T47D (cell line): ENCODE measurements around the gene MYCN.
"Not testable (repeated sequence)": the region's sequence is repeated elsewhere in the genome, so short reads cannot be mapped to it uniquely, and the experiment has no call there.

ENCODE experiments used
- DNase-seq, 2 experiments: peaks; one replicate each; pipeline versions ENCODE4 v3.0.0 to v3.0.0-alpha.2; 2011 to 2012; ENCODE audit warnings: low read depth in 1 of 2, low spot score in 1 of 2
- JUND ChIP-seq: IDR thresholded peaks from 2 replicates; pipeline ENCODE4 v1.6.1; 2012; ENCODE audit warnings: low read depth
- in situ Hi-C: cut with HindIII; loops from 2 replicates; pipeline ENCODE4 v1.10.0; 2016; ENCODE audit warnings: low sequenced_read_pairs, low pct_unique_long_range_greater_than_20kb

The MYCN gene

DNA sequence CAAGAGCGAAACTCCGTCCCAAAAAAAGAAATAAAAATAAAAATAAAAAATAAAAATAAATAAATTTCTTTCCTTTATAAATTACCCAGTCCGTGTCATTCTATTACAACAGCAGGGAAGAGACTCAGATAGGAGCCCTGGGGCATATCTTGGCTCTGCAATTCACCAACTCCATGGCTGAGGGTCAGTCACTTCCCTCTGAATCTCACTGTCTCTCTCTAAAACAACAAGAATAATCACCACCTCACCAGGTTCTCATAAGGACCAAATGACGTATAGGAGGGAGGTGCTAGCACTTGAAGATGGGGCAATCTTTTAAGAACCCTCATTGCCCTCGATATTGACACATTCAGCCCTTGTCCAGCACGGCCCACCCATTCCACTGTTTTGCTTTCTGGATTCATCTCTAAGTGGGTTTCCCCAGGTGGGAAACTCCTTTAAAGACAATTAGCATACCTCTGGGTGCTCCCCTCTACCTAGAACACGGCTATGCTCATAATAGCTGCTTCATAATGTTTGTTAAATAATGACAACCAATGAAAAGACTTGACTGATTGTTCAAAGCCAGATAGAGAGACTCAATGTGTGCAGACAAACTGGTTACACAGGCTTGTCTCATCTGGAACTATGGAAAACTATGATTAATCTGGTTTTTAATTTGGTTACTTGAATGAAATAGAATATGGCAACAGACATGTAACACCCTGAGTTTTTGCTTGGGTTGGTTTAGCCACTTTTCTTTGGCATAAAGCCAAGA, 15.1 kb downstream of the MYCN start:
- peak in 1 of 2 experiments; percentile 51 for DNase-seq
- in situ Hi-C loops = no loop called here
- no peak for TF ChIP-seq JUND

DNA sequence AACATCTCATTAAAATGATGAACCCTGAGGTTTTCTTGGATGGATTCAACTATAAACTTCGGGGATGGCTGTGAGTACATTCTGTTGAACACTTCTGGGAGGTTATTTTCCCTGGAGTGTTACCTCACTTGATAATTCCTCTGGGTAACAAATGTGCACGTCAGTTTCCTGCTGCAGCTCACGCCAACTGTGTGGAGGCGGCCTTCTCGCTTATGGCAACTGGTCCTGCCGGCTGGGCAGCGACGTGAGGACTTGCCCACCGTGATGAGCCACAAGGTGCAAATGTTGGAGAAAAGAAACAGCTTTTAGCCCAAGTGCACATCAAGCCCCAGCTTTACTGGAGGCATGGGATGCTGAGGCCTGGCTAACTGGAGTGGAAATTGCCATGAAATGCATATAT, 15.9 kb downstream of the MYCN start:
- no peak for DNase-seq
- in situ Hi-C loops = no loop called here
- TF ChIP-seq JUND = no peak

DNA sequence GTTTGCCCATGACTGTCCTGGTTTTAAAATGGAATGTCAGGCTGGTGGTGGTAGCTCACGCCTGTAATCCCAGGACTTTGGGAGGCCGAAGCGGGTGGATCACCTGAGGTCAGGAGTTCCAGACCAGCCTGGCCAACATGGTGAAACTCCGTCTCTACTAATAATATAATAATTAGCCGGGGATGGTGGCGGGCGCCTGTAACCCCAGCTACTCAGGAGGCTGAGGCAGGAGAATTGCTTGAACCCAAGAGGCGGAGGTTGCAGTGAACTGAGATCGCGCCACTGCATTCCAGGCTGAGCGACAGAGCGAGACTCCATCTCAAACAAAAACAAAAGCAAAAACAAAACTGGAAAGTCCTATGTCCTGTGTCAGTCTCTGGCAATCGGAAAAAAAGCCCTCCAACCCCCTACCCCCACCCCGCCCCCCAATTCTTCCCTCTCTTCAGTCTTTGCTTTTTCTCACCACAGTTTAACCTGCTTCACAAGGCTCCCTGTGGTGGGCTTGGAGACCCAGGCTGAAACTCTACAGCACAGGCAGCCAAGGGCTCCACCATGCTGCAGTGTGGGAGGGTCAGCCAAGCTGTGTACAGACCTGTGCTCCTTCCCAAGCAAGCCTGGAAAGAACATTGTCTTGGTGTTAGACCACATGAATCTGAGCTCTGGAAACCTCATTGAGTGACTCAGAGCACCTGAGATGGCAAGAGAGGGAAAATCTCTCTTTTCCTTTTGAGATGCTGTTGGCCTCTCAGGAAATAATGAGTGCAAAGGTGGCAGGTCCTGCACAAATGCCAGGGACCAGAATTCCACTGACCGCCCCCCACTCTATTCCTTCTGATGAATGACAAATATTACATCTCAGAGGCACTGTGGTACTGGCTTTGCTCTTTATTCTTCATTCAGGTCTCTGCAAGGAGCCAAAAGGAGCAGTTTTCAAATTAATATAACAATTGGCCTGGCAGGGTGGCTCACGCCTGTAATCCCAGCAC, 16.7 kb downstream of the MYCN start:
- DNase-seq = no peak
- no peak for TF ChIP-seq JUND
- in situ Hi-C loops = no loop called here

DNA sequence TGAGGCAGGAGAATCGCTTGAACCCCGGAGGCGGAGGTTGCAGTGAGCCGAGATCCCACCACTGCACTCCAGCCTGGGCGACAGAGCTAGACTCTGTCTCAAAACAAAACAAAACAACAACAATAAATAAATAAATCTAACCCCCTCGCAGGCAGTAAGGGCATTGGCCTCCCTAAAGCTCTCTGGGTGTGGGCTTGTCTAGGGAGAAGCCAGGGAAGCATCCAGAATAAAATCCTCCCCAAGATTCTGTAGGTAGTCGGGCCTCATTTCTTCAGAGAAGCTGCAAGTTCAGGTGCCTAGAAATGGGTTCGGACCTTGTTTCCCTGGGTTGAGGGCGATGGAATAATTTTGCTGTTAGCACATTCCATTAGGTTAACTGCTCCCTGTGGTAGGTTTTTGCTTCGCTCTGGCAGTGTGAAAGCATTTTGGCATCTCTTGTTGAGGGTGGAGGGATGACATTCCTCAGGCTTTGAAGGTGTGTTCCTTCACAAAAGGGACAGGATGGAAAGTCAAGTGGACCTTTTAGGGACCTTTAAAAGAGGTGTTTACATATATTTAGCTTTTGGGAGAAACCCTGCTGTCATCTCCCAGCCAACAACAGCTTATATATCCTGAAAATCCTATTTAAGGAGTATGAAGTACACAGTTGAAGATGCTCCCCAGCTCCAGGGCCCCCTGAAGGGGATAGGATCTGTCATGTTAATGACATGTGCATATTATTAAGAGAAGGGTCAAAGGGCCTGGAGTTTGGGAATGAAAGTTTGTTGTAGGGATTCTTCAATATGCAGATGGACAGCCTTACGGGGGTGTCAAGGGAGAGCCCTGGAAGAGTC, 17.7 kb downstream of the MYCN start:
- DNase-seq = no peak
- no peak for TF ChIP-seq JUND
- in situ Hi-C loops = no loop called here

GRCh38 chr2:15959331-15960153, 19.2 kb downstream of the MYCN start:
- TF ChIP-seq JUND = no peak
- in situ Hi-C loops = no loop called here
- DNase-seq = no peak

DNA sequence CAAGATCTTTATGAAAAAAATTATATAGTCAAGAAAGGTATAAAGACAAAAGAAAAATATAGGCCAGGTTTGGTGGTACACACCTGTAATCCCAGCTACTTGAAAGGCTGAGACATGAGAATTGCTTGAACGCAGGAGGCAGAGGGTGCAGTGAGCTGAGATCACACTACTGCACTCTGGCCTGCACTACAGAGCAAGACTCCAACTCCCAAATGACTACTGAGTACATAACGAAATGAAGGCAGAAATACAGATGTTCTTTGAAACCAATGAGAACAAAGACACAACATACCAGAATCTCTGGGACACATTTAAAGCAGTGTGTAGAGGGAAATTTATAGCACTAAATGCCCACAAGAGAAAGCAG, 19.8 kb downstream of the MYCN start:
- in situ Hi-C loops, DNase-seq: not testable (repeated sequence)

GRCh38 chr2:15963109-15963976, 23.0 kb downstream of the MYCN start:
- DNase-seq = not testable (repeated sequence)

GRCh38 chr2:15963977-15964670, 23.8 kb downstream of the MYCN start:
- TF ChIP-seq JUND = no peak
- DNase-seq = no peak
- in situ Hi-C loops = no loop called here

More at GRCh38 chr2:15963109-15963976, 23.0 kb downstream of the MYCN start:
- in situ Hi-C loops = not testable (repeated sequence)

GRCh38 chr2:15964936-15965563, 24.7 kb downstream of the MYCN start:
- DNase-seq = peak in 1 of 2 experiments; percentile 54
- in situ Hi-C loops = no loop called here
- no peak for TF ChIP-seq JUND

DNA sequence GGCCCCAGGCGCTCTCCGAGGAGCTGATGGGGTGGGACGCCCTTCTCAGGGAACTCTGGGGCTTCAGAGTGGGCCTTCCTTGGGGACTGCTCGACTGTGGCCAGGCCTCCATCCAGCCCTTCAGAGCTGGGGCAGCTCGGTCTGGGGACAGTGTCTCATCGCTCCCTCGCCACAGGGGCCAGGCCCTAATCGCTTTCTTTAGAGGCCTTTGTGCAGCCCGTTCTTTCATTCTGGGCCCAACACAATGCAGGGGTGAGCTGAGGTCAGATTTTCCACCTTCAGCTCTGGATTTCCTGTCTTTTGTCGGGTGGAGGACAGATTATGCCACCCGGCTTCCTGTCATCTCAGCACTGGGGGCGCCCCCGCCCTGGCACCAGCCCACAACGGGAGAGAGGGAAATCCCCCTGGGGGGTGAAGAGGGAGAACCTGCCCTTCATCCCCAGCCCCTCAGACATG, 25.2 kb downstream of the MYCN start:
- no peak for DNase-seq
- in situ Hi-C loops = no loop called here
- no peak for TF ChIP-seq JUND
